Stimulated activated naive CD8-positive, alpha-beta T cell treated with anti-CD3 and anti-CD28 coated beads, Interleukin-15, Interleukin-2, amounts not matched to agents 100 U/mL and 50 U/mL, for 24 hours (primary cell): ENCODE measurements around the gene PTPRN2.
"Not testable (repeated sequence)": the region's sequence is repeated elsewhere in the genome, so short reads cannot be mapped to it uniquely, and the experiment has no call there.

Source experiments
- ATAC-seq: fragments of 150-1000 bp; cut with Tn5 transposase; one replicate; pipeline ENCODE4 v1.10.0; 2021
- DNase-seq: peaks from one replicate; pipeline ENCODE4 v3.0.0; 2021

Gene PTPRN2

GRCh38 chr7:158362912-158363905, 224.4 kb downstream of the PTPRN2 start:
- DNase-seq: no peak
- no peak for ATAC-seq

GRCh38 chr7:158362001-158362400, 225.6 kb downstream of the PTPRN2 start:
- ATAC-seq (no peak), DNase-seq (no peak)

- ATAC-seq: no peak
- DNase-seq: no peak
Observed at GRCh38 chr7:158361326-158361946, 226.2 kb downstream of the PTPRN2 start.

- ATAC-seq (no peak), DNase-seq (no peak)
Observed at GRCh38 chr7:158358926-158359645, 228.5 kb downstream of the PTPRN2 start.

- ATAC-seq: no peak
Observed at GRCh38 chr7:158357898-158358821, 229.5 kb downstream of the PTPRN2 start.

GRCh38 chr7:158357106-158357897, 230.3 kb downstream of the PTPRN2 start:
- no peak for ATAC-seq
- DNase-seq: no peak

More at GRCh38 chr7:158357898-158358821, 229.5 kb downstream of the PTPRN2 start:
- no peak for DNase-seq

GRCh38 chr7:158356454-158356853, 231.2 kb downstream of the PTPRN2 start:
- no peak for ATAC-seq
- DNase-seq: no peak

- ATAC-seq (no peak), DNase-seq (no peak)
Observed at GRCh38 chr7:158355456-158356065, 232.1 kb downstream of the PTPRN2 start.

- no peak for ATAC-seq
- DNase-seq: no peak
Observed at GRCh38 chr7:158354861-158355260, 232.8 kb downstream of the PTPRN2 start.

GRCh38 chr7:158353606-158354570, 233.7 kb downstream of the PTPRN2 start:
- DNase-seq: no peak
- ATAC-seq: no peak

- ATAC-seq, DNase-seq: not testable (repeated sequence)
Observed at GRCh38 chr7:158351899-158352729, 235.5 kb downstream of the PTPRN2 start.

- DNase-seq (no peak), ATAC-seq (no peak)
Observed at GRCh38 chr7:158351481-158351880, 236.1 kb downstream of the PTPRN2 start.

GRCh38 chr7:158351051-158351450, 236.6 kb downstream of the PTPRN2 start:
- ATAC-seq (no peak), DNase-seq (no peak)

GRCh38 chr7:158350166-158350900, 237.3 kb downstream of the PTPRN2 start:
- ATAC-seq (no peak), DNase-seq (no peak)

GRCh38 chr7:158348446-158348845, 239.2 kb downstream of the PTPRN2 start:
- DNase-seq: no peak
- no peak for ATAC-seq

- not testable (repeated sequence) for ATAC-seq, DNase-seq
Observed at GRCh38 chr7:158348039-158348438, 239.6 kb downstream of the PTPRN2 start.

GRCh38 chr7:158345731-158346130, 241.9 kb downstream of the PTPRN2 start:
- DNase-seq: no peak
- ATAC-seq: no peak
